ENCODE measurements around the gene MAPK11.

MAPK11 gene

GRCh38 chr22:50293441-50294318, 23.5 kb upstream of the MAPK11 start:
- DNase-seq (ENCODE audit: low read depth in 3 of 3), result no peak

DNA sequence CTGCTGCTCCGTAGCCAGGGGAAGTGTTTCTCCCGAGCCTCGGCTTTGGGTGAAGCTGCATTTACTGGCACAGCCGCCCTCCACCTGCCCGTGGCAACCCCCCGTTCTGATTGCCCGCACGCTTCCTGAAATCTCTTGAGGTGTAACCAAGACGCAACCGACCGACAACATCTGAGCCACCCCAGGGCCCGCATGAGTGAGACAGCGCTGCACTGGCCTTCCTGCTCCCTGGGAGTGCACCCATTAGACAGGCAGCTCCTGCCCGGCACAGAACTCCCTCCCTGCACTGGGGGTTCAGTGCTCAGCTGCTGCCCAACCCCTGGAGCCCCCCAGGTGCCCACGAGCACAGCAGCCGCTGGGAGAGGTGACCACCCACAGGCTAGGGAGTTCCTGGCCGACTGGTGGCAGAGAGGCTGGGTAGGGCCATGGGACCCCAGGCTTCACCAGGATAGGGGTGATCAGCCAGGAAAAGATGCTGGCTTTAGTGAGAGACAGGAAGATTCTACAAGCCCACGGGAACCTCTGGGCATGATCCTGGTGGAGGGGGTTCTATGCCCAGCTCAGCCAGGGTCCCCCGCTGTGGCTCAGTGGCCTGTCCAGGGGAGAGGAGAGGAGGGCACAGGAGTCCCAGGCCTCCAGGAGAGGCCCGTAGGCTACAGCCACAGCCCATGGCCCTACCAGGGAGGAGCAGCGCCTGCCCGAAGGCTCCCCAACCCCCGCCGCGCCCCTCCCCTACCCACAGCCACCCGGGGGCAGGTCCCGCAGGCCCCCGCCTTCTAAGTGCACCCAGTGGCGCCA, 22.7 kb upstream of the MAPK11 start:
- no peak for DNase-seq (ENCODE audit: low read depth in 3 of 3)

- DNase-seq (ENCODE audit: low read depth in 3 of 3), result no peak
These were observed 19.9 kb upstream of the MAPK11 start for GRCh38 chr22:50289942-50290630.

GRCh38 chr22:50289151-50289941, 19.2 kb upstream of the MAPK11 start:
- no peak for DNase-seq (ENCODE audit: low read depth in 3 of 3)

GRCh38 chr22:50287731-50288130, 17.6 kb upstream of the MAPK11 start:
- no peak for DNase-seq (ENCODE audit: low read depth in 3 of 3)

DNA sequence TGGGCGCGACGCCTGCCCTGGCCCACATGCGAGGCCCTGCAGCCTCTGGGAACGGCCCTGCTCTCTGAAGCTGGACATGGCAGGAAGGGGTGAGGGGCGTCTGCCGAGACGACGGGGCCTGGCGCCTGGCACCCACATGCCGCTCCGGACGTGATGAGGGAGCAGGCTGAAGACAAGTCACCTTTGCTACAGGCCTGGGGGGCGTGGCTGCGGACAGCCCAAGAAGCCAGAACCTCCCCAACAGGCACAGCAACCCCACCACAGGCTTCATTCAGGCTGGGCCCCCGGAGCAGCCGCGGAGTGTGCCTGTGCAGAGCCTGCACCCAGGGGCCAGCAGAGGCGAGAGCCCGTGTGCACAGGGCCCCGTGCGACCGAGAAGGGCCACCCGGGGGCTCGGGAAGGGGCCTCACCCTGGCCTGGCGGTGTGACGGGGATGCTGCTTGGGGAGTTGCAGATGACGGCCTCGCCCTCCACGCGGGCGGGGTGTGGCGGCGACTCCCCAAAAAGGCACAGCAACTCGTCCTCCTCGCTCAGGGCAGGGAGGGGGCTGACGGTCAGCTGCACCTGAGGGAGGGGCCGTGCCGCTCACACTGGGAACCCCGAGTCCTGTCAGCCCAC, 16.6 kb upstream of the MAPK11 start:
- DNase-seq (ENCODE audit: low read depth in 3 of 3), result no peak

GRCh38 chr22:50286275-50286674, 16.1 kb upstream of the MAPK11 start:
- no peak for DNase-seq (ENCODE audit: low read depth in 3 of 3)

- DNase-seq (ENCODE audit: low read depth in 3 of 3), result no peak
These were observed 15.5 kb upstream of the MAPK11 start for GRCh38 chr22:50285568-50286229.

- no peak for DNase-seq (ENCODE audit: low read depth in 3 of 3)
These were observed 14.3 kb upstream of the MAPK11 start for GRCh38 chr22:50284479-50284878.

DNA sequence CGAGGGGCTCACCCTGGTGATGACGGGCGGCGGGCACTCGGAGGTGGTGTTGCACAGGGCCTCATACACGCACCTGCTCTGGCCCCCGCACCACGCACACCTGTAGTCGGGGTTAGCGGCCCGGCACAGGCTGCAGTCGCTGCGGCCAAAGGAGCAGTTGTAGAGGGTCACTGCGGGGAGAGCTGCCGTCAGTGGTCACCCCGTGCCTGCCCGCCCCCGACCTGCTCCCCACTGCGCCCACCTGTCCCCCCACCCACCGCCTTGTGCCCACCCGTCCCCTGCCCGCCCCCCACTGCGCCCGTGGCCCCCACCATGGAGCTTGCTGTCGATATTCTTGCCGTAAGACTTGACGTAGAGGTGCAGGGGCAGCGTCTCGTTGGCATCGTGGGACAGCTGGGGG, 13.6 kb upstream of the MAPK11 start:
- DNase-seq (ENCODE audit: low read depth in 3 of 3), result no peak

- no peak for DNase-seq (ENCODE audit: low read depth in 3 of 3)
These were observed 12.4 kb upstream of the MAPK11 start for GRCh38 chr22:50282361-50283155.

GRCh38 chr22:50281957-50282356, 11.8 kb upstream of the MAPK11 start:
- no peak for DNase-seq (ENCODE audit: low read depth in 3 of 3)

GRCh38 chr22:50281384-50281760, 11.2 kb upstream of the MAPK11 start:
- no peak for DNase-seq (ENCODE audit: low read depth in 3 of 3)

DNA sequence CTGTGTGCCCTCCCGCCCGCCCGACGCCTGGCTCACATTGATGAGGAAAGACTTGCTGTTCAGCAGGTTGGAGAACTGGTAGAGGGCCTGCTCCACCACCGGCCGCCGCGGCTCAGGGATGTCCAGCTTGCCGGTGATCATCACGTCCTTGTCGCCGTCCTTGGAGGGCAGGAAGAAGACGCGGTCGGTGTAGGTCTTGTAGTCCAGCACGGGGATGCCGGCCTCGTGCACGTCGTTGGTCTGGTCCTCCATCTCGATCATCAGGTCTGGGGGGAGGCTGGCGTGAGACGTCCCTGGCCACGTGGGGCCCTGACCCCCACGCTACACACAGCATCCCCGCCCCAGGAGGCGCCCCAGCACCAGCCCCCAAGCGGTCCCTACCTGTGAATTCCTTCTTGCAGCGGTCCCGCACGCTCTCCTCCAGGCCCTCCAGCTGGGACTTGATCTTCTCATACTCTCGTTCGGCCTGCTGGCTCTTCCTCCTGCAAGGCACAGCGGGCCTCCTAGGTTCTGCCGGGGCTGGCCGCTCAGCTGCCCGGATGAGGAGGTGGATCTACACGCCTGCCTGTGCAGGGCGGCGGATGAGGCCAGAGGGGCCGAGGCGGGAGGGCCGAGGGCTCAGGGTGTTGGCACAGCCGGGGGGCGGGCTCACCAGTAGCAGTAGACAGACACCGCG, 10.7 kb upstream of the MAPK11 start:
- DNase-seq (ENCODE audit: low read depth in 3 of 3), result no peak

GRCh38 chr22:50280022-50280707, 10.0 kb upstream of the MAPK11 start:
- no peak for DNase-seq (ENCODE audit: low read depth in 3 of 3)

- DNase-seq (ENCODE audit: low read depth in 3 of 3), result no peak
These were observed 8.9 kb upstream of the MAPK11 start for GRCh38 chr22:50278956-50279619.

- no peak for DNase-seq (ENCODE audit: low read depth in 3 of 3)
These were observed 8.3 kb upstream of the MAPK11 start for GRCh38 chr22:50278461-50278860.

DNA sequence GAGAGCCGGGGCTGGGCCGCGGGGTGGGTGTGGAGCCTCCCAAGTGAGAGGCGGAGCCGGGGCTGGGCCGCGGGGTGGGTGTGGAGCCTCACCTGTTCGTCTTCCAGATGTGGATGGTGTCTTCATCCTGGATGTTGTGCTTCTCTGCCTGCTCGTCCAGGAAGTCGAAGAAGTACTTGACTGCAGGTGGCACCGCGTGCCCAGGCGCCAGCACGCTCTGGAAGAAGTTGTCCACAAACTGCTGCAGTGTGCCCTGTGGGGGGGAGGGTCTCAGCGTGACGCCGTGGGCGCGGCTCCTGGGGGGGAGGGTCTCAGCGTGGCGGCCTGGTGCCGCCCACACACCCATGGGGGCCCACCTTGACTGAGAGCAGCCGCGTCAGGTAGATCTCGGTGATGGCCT, 7.6 kb upstream of the MAPK11 start:
- DNase-seq (ENCODE audit: low read depth in 3 of 3), result no peak

Data from stimulated activated CD4-positive, alpha-beta T cell treated with anti-CD3 and anti-CD28 coated beads, TNF-alpha, amount 100 ng/mL, for 4 hours (primary cell).